NCI-H345 treated with DMSO at 0.1 percent for 48 hours (cell line): ENCODE results near the gene NR1I2.

Experiments
- DNase-seq: peaks from one replicate; lab custom pipeline; 2025; ENCODE audit not compliant: unreplicated experiment; lab: John Stamatoyannopoulos, UW

The NR1I2 gene

GRCh38 chr3:119781330-119782198 is at the start of gene NR1I2:
TSS of gene NR1I2 (plus strand) at chr3:119782101.
- DNase-seq: no peak

- no peak for DNase-seq
Observed at GRCh38 chr3:119733812-119734211, 48.1 kb upstream of the NR1I2 start.

GRCh38 chr3:119738741-119739140 is 43.2 kb upstream of the NR1I2 start:
- no peak for DNase-seq

- DNase-seq: no peak
Observed at GRCh38 chr3:119741657-119742590, 40.0 kb upstream of the NR1I2 start.

GRCh38 chr3:119743921-119744320 is 38.0 kb upstream of the NR1I2 start:
- no peak for DNase-seq

GRCh38 chr3:119745942-119746341 is 36.0 kb upstream of the NR1I2 start:
- no peak for DNase-seq

GRCh38 chr3:119746423-119746822 is 35.5 kb upstream of the NR1I2 start:
- DNase-seq: no peak

- no peak for DNase-seq
Observed at GRCh38 chr3:119747357-119747756, 34.5 kb upstream of the NR1I2 start.

- no peak for DNase-seq
Observed at GRCh38 chr3:119748991-119749390, 32.9 kb upstream of the NR1I2 start.

- DNase-seq: no peak
Observed at GRCh38 chr3:119751423-119751822, 30.5 kb upstream of the NR1I2 start.

- no peak for DNase-seq
Observed at GRCh38 chr3:119759962-119760361, 21.9 kb upstream of the NR1I2 start.

- no peak for DNase-seq
Observed at GRCh38 chr3:119762876-119763275, 19.0 kb upstream of the NR1I2 start.

GRCh38 chr3:119763466-119763865 is 18.4 kb upstream of the NR1I2 start:
- no peak for DNase-seq

- DNase-seq: no peak
Observed at GRCh38 chr3:119765239-119765638, 16.7 kb upstream of the NR1I2 start.

- DNase-seq: no peak
Observed at GRCh38 chr3:119767936-119768601, 13.8 kb upstream of the NR1I2 start.

GRCh38 chr3:119768668-119769393 is 13.1 kb upstream of the NR1I2 start:
- no peak for DNase-seq

GRCh38 chr3:119769394-119770149 is 12.3 kb upstream of the NR1I2 start:
- no peak for DNase-seq

GRCh38 chr3:119774444-119774843 is 7.5 kb upstream of the NR1I2 start:
- DNase-seq: no peak

GRCh38 chr3:119776304-119776703 is 5.6 kb upstream of the NR1I2 start:
- DNase-seq: no peak

GRCh38 chr3:119778176-119778575 is 3.7 kb upstream of the NR1I2 start:
- DNase-seq: no peak
